Vagina (tissue), 2 donors: ENCODE measurements around the gene EREG. TPM values are rescaled to one million over a fixed set of nuclear protein-coding genes. Genes with fewer than 3 reads are reported as not detected.

Experiments
- DNase-seq, 2 donors: peaks; one replicate each; pipeline ENCODE4 v3.0.0-alpha.2; 2017; ENCODE audit errors: extremely low spot score in 2 of 2
- H3K27ac ChIP-seq: fragments of 200-600 bp; sonication (generic); one replicate; pipeline ENCODE4 v1.5.1; 2019
- H3K27me3 ChIP-seq: fragments of 200-600 bp; sonication (generic); one replicate; pipeline ENCODE4 v1.5.1; 2019
- H3K36me3 ChIP-seq, 2 donors: fragments of 200-600 bp; sonication (generic); one replicate each; pipeline ENCODE4 v1.5.1; 2017 to 2019
- H3K4me1 ChIP-seq: fragments of 200-600 bp; sonication (generic); one replicate; pipeline ENCODE4 v1.5.1; 2019
- H3K4me3 ChIP-seq, 2 donors: fragments of 200-600 bp; sonication (generic); 1 replicate in 1 of 2; 2 replicates in 1 of 2; pipeline ENCODE4 v1.5.1; 2016 to 2019
- H3K9me3 ChIP-seq: fragments of 200-600 bp; sonication (generic); one replicate; pipeline ENCODE4 v1.5.1; 2019
- CTCF ChIP-seq, 3 experiments: fragments of 450-650 bp in 2 of 3; fragments of 200-600 bp in 1 of 3; sonication (generic) in 1 of 3; IDR thresholded peaks; one replicate each; pipeline ENCODE4 v1.5.1; 2017 to 2019; ENCODE audit warnings: antibody characterized with exemption in 3 of 3, mild to moderate bottlenecking in 2 of 3, moderate library complexity in 2 of 3
- POLR2A ChIP-seq, 2 donors: fragments of 450-650 bp; IDR thresholded peaks; one replicate each; pipeline ENCODE4 v1.6.1; 2017; ENCODE audit warnings: antibody characterized with exemption in 2 of 2, mild to moderate bottlenecking in 2 of 2, moderate library complexity in 2 of 2
- POLR2AphosphoS5 ChIP-seq, 2 donors: sonication (generic); formaldehyde crosslinking; IDR thresholded peaks; one replicate each; pipeline ENCODE4 v1.9.0; 2017; ENCODE audit warnings: antibody characterized with exemption in 2 of 2, mild to moderate bottlenecking in 2 of 2, low read depth in 1 of 2; ENCODE audit not compliant: insufficient read depth in 1 of 2
- intact Hi-C: fragments of 100-400 bp; cut with DNase I; formaldehyde crosslinking; loops from one replicate; pipeline ENCODE4 v1.15.1; 2023
- total RNA-seq: library from RNA; depleted of rRNA; stranded (reverse); fragments of >200 nt; gene quantifications from one replicate; pipeline ENCODE4 v1.2.3, GENCODE V29; 2016

EREG gene
- total RNA-seq, 1 donor from 2014 or later, result 1.2 TPM

- no peak overlapping the region for H3K27ac ChIP-seq
- no peaks in the 10 kb centered on the region for H3K9me3 ChIP-seq
- no peak overlapping the region for H3K4me3 ChIP-seq
- no peak for DNase-seq
- no peak for TF ChIP-seq CTCF (IDR thresholded peaks at IDR 0.05)
- TF ChIP-seq POLR2AphosphoS5 (IDR thresholded peaks at IDR 0.05; ENCODE audit: insufficient read depth in 1 of 2, low read depth in 1 of 2), result no peak
- no peak for TF ChIP-seq POLR2A (IDR thresholded peaks at IDR 0.05)
- no peaks in the 10 kb centered on the region for H3K4me1 ChIP-seq
- H3K36me3 ChIP-seq, result no peaks in the 10 kb centered on the region
- intact Hi-C loops, result no loop called here
- H3K27me3 ChIP-seq, result no peaks in the 10 kb centered on the region
Observed at GRCh38 chr4:74325886-74326285, 39.1 kb upstream of the EREG start.

GRCh38 chr4:74327762-74328161, 37.2 kb upstream of the EREG start:
- intact Hi-C loops, result no loop called here
- no peaks in the 10 kb centered on the region for H3K4me1 ChIP-seq
- TF ChIP-seq POLR2AphosphoS5 (IDR thresholded peaks at IDR 0.05; ENCODE audit: insufficient read depth in 1 of 2, low read depth in 1 of 2), result no peak
- TF ChIP-seq CTCF (IDR thresholded peaks at IDR 0.05), result no peak
- TF ChIP-seq POLR2A (IDR thresholded peaks at IDR 0.05), result no peak
- H3K36me3 ChIP-seq, result no peaks in the 10 kb centered on the region
- H3K27ac ChIP-seq, result no peak overlapping the region
- DNase-seq, result no peak
- no peak overlapping the region for H3K4me3 ChIP-seq
- no peaks in the 10 kb centered on the region for H3K27me3 ChIP-seq
- no peaks in the 10 kb centered on the region for H3K9me3 ChIP-seq

DNA sequence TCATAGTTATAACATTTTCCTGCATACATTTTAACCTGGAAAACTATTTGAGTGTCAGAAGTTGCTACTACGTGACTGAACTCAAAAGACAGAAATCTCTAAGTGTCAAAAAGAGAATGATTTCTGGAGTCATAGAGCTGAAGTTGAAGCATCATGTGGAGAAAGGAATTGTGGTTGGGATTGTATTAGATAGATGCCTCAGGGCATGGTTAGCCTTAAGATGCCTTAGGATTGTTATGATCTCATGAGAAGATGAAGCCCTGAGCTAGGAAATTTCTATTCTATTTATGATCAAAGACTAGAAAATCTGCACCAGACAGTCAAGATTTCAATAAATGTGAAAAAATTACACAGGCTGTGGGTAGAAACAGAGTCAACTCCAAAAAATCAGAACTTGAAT, 36.4 kb upstream of the EREG start:
- Histone ChIP-seq H3K9me3 (no peaks in the 10 kb centered on the region), H3K36me3 (no peaks in the 10 kb centered on the region), H3K27me3 (no peaks in the 10 kb centered on the region), H3K4me3 (no peak overlapping the region), H3K4me1 (no peaks in the 10 kb centered on the region), H3K27ac (no peak overlapping the region)
- DNase-seq, result no peak
- TF ChIP-seq CTCF (IDR thresholded peaks at IDR 0.05), result no peak
- no peak for TF ChIP-seq POLR2A (IDR thresholded peaks at IDR 0.05)
- no peak for TF ChIP-seq POLR2AphosphoS5 (IDR thresholded peaks at IDR 0.05; ENCODE audit: insufficient read depth in 1 of 2, low read depth in 1 of 2)
- intact Hi-C loops, result no loop called here

DNA sequence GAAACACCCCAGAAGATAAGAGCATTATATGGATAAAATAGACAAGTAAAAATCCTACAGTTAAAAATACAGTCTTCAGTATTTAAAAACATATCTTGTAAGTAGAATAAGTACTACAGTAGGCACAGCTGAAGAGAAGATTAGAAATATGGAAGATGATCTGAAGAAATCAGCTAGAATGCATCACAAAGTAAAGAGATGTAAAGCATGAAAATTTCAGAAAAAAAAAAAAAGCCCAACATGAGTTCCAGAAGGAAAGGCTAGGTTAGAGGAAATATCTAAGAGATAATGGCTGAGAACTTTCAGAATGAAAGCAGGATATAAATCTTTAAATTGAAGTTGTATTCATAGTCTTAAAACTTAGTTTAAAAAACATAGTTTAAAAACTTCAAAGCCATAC, 35.6 kb upstream of the EREG start:
- no peak overlapping the region for H3K27ac ChIP-seq
- H3K9me3 ChIP-seq, result no peaks in the 10 kb centered on the region
- DNase-seq, result no peak
- no peaks in the 10 kb centered on the region for H3K27me3 ChIP-seq
- H3K4me3 ChIP-seq, result no peak overlapping the region
- no peaks in the 10 kb centered on the region for H3K4me1 ChIP-seq
- H3K36me3 ChIP-seq, result no peaks in the 10 kb centered on the region
- TF ChIP-seq POLR2A (IDR thresholded peaks at IDR 0.05), result no peak
- TF ChIP-seq POLR2AphosphoS5 (IDR thresholded peaks at IDR 0.05; ENCODE audit: insufficient read depth in 1 of 2, low read depth in 1 of 2), result no peak
- no peak for TF ChIP-seq CTCF (IDR thresholded peaks at IDR 0.05)
- intact Hi-C loops, result no loop called here

DNA sequence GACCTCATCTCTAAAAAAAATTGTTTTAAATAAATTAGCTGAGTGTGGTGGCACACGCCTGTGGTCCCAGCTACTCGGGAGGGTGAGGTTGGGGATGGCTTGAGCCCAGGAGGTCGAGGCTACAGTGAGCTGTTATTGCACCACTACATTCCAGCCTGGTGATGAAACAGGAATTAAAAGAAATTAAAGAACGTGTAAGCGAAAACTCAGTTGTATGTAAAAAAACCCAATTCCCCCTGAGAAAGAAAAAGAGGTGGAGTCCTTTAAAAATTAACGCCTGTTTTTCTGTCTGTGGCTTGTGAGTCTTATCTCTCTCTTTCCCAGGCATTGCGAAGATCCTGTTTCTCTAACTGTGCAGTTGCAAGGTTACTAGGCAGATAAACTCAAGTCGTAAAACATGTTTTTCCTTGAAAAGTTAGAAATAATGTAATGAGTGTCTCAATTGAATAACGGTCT, 34.6 kb upstream of the EREG start:
- no peak overlapping the region for H3K4me3 ChIP-seq
- H3K4me1 ChIP-seq, result no peaks in the 10 kb centered on the region
- H3K27ac ChIP-seq, result no peak overlapping the region
- TF ChIP-seq POLR2A (IDR thresholded peaks at IDR 0.05) (no peak), CTCF (IDR thresholded peaks at IDR 0.05) (no peak), POLR2AphosphoS5 (IDR thresholded peaks at IDR 0.05; ENCODE audit: insufficient read depth in 1 of 2, low read depth in 1 of 2) (no peak)
- H3K9me3 ChIP-seq, result no peaks in the 10 kb centered on the region
- no peaks in the 10 kb centered on the region for H3K36me3 ChIP-seq
- intact Hi-C loops, result no loop called here
- H3K27me3 ChIP-seq, result no peaks in the 10 kb centered on the region
- no peak for DNase-seq
